Heart left ventricle (tissue), 13 donors: ENCODE results near the gene MMP12.

Experiments used
- POLR2A ChIP-seq, 2 donors: fragments of 450-650 bp; IDR thresholded peaks; one replicate each; pipeline ENCODE4 v1.6.1; 2017; ENCODE audit warnings: antibody characterized with exemption in 2 of 2, mild to moderate bottlenecking in 2 of 2, moderate library complexity in 2 of 2
- TF ChIP-seq, protein P1 (sequence below), 12 donors: fragments of 200-600 bp; sonication (generic) in 4 of 12; IDR thresholded peaks; one replicate each; pipeline versions ENCODE4 v1.5.0 to v1.8.0; 2018 to 2022; ENCODE audit warnings: antibody characterized with exemption in 12 of 12, mild to moderate bottlenecking in 5 of 12
- donor health status: ischemic (EF 13 %, LVEDD 7.1; RV severe dilation, severe dysfunction).
- donor health status: DM: no; HTN: yes; CAD: no.
- donor health status: DM: no; HTN: no; CAD: no.
- donor health status: ischemic (EF 25% LVEDD 6.9; RV normal size, moderate dysfunction).
- donor health status: ischemic (EF 25% LVEDD 5.7; RV mildly dilated, moderate dysfunction).
- donor health status: ischemic (EF 35%, LVEDD 5.7; RV mildly dilated, moderate dysfunction).
- donor health status: nonischemic (EF 11% LVEDD 7.7; RV severe dilation, severe dysfunction).
- donor health status: DM: yes; HTN: yes; CAD: no.
- donor health status: PGD.
- donor health status: ischemic (EF 29% LVEDD 5.4; RV normal size, mild dysfunction).
- donor health status: nonischemic (EF 23%, LVEDD 6.1; RV moderate dilation, normal function).

- no peak for TF ChIP-seq POLR2A (IDR thresholded peaks at IDR 0.05)
- TF ChIP-seq, protein P1, sequence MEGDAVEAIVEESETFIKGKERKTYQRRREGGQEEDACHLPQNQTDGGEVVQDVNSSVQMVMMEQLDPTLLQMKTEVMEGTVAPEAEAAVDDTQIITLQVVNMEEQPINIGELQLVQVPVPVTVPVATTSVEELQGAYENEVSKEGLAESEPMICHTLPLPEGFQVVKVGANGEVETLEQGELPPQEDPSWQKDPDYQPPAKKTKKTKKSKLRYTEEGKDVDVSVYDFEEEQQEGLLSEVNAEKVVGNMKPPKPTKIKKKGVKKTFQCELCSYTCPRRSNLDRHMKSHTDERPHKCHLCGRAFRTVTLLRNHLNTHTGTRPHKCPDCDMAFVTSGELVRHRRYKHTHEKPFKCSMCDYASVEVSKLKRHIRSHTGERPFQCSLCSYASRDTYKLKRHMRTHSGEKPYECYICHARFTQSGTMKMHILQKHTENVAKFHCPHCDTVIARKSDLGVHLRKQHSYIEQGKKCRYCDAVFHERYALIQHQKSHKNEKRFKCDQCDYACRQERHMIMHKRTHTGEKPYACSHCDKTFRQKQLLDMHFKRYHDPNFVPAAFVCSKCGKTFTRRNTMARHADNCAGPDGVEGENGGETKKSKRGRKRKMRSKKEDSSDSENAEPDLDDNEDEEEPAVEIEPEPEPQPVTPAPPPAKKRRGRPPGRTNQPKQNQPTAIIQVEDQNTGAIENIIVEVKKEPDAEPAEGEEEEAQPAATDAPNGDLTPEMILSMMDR (IDR thresholded peaks at IDR 0.05) = no peak
Measured at GRCh38 chr11:102832612-102833011, 42.2 kb downstream of the MMP12 start.
